Kasumi-1 (cell line): ENCODE results near the gene CRABP2.

ENCODE experiments used
- DNase-seq, 2 experiments: peaks; one replicate each; lab custom pipeline; 2025; lab: John Stamatoyannopoulos, UW

The CRABP2 gene

DNA sequence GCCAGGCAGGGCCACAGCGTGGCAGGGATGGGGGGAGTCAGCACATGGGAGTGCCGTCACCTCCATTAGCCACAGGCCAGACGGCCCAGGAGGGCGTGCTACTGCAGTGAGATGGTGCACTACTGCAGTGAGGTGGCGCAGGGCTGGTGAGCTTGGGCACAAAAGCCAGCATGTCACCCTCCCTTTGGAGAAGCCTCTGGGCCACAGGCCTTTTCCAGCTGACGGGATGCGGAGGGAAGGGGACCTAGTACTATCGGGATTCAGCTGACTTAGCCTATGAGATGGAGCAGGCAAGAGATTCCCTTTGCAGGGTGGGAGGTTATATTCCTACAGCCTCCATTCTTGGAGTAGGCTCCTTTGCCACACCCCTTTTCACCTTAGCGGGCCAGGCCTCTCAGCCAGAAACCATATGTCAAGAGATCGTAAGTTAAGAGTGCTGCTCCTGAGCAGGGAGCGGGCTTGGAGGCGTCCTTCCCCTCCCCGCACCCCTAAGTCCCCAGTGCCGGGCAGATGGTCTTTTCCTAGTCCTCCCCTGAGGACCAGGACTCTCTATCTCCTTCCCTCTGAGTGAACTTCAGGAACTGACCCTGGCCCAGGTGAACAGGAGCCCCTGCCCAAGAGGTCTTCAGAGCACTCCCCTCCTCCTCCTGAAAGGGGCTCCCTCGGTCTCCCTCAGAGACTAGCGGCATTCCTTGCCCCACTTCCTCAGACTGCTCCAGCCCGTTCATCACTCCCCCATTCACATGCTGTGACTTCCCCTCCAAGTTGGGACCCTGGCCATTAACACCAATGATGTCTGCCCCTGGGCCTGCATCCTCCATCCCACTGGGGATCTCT lies 36.4 kb downstream of the CRABP2 start:
- no peak for DNase-seq

DNA sequence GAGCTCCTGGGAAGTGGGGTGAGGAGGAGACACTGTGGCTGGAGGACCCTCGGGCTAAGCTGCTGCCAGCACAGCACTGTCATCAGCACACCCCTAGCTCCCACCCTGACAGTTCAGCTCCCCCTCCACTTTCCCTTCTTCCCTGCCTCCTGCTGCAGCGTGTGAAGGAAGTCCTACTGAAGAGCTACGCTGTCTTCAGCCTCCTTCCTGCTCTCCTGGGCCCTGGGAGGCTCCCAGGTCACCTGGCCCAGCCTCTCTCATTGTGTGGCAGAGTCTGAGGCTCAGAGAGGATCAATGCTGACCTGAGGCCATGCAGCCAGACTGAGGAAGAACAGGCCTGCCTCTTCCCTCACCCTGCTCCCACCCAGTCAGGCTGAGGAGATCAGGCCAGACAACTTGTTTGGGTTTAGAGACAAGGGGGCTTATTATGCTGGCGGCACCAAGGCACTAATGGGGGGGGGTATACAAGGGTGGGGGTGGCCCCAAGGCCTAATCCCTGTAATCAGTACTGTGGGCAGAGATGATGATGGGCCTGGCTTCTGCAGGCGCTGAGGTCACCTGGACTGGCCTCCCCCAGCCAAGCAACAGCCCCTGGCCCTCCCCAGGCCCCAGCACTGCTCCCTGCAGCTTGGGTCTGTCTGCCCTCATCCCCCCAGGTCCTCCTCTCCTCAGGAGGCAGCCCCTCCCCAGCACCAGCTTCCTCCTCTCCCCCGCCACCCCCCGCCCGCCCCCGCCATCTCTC lies 37.2 kb downstream of the CRABP2 start:
- DNase-seq = no peak

- no peak for DNase-seq
These were observed 37.8 kb downstream of the CRABP2 start for GRCh38 chr1:156667610-156667967.

GRCh38 chr1:156666862-156667609 lies 38.3 kb downstream of the CRABP2 start:
- DNase-seq = no peak

DNA sequence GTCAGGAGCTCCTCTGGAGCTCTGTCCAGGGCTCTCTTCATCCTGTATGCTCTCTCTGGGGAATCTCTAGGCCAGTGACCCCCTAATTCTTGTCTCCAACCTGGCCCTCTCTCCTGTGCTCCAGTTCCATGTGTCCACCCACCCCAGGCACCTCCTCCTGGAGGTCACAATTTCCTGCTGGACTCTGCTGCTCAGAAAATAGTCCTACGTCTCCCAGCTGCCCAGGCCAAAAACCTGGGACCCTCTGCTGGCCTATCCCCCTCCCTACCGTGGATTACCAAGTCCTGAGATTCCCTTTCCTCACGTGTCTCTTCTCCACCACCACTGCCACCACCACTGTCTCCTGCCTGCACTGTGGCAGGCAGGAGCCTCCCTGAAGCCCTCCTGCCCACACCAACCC lies 39.8 kb downstream of the CRABP2 start:
- no peak for DNase-seq

DNA sequence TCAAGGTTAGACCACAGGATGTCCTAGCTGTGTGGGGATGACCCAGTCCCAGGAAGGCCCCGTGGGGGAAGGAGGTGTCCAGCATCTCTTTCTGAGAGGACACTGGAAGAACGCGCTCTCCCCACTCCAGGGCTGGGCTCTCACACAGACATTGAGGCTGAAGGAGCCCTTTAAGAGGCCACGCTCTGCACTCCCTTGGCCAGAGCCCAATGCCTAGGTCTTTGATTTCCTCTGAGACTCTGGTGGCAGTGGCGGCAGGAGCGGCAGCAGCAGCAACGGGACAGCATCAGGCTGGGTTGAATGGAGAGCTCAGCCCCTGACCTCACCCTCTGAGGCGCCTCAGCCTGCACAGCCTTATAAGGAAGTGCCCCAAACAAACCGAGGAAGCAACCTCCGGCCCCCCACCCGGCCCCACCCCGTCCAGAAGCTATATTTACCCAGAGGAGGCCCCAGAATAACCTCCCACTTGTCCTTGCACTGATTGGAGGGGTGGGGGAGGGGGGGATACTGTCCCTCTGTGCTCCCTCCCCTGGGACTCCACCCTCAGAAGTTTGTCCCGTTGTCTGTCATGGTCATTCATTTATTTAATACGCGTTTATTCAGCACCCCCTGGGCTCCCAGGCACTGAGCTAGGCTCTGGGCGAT lies 40.5 kb downstream of the CRABP2 start:
- DNase-seq = peak in 1 of 2 experiments; percentile 19

DNA sequence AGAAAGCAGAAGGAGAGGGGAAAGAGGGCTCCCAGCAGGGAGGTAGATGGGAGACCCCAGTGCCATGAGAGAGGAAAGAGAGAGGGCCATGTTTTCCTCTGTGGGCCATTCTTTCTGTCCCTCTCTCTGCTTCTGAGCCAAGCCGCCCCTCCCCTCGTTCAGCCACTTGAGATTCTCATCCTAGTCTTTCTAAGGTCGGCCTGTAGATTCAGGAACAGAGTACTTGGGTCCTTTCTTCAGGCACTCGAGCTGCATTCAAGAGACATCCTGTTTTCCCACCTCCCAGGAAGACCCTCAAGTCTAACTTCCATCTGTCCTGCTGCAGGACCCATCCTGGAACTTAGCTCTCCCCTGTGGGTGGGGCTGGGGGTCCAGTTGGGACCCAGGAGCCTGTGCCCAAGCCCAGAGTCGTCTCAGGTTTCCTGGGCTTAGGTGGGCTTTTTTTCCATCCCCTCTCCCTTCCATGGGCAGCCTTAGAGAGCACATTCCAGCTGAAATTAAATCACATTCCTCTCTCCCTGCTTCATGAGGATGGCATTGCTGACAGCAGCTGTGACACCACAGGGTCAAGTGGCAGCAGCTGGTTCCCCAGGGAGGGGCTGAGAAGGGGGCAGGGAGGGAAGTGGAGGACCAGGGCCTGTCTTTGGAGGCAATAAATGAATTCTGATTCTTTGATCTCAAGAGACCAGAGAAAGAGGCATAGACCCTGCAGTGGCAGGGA lies 41.2 kb downstream of the CRABP2 start:
- no peak for DNase-seq

GRCh38 chr1:156663178-156663577 lies 42.2 kb downstream of the CRABP2 start:
- DNase-seq = no peak

DNA sequence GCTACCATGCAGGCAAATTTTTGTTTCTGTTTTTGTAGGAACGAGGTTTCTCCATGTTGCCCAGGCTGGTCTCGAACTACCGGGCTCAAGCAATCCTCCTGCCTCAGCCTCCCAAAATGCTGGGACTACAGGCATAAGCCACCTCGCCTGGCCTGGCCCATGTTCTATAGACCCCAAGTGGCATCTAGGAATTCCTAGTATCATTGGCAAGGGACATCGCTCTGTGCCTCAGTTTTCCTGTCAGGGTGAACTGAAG lies 42.7 kb downstream of the CRABP2 start:
- no peak for DNase-seq

- DNase-seq = no peak
These were observed 43.2 kb downstream of the CRABP2 start for GRCh38 chr1:156662005-156662799.

DNA sequence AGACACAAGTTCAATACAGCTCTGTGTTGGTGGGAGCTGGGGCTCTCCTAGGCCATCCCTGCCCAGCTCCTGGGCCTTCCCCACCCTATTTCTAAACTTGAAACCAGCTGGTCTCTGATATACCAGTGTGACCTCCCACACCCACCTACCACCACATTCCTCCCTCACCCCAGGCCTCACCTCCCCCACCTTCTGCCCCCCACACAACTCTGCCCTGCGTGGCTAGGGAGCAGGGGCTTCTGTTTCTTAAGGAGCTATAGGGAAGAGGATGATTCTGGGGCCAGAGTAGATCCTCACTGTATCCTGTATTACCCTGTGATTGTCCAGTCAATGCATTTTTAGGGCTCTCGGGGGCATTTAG lies 44.7 kb downstream of the CRABP2 start:
- no peak for DNase-seq

DNA sequence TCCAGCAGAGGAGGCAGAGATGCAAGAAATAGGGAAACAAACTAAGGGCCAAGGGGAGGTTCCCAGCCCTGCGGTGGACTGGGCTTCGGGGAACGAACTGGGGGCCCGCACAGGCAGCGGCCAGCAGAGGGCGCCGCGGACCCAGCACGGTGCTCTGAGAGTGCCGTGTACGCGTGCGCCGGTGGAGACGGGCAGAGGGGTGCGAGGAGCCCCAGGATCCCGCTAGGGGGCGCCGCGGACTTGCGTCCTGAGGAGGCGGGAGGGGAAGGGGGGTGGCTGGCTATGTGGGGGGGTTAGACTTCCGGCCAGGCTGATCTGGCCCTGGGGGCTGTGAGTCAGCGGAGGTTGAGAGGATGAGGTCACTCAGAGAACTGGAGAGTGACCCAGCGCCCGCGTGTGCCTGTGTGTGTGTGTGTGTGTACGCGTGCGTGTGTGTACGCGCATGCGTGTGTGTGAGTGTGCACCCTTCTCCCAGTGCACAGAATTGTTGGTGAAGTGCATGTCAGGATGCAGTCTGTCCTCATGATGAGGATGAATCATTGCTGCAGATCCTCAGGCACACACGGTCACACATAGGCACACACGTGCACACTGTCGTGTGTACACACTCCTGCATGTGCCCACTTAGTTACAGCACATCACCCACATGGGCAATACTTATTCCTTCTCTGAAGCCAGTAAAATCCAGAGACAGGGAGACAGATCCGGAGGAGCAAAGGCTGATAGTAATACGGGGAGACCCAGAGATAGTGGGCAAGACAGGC lies 45.2 kb downstream of the CRABP2 start:
- DNase-seq = peak; percentile 82 to 88

GRCh38 chr1:156659661-156659987 lies 45.8 kb downstream of the CRABP2 start:
- no peak for DNase-seq

- DNase-seq = no peak
These were observed 46.3 kb downstream of the CRABP2 start for GRCh38 chr1:156658945-156659574.

DNA sequence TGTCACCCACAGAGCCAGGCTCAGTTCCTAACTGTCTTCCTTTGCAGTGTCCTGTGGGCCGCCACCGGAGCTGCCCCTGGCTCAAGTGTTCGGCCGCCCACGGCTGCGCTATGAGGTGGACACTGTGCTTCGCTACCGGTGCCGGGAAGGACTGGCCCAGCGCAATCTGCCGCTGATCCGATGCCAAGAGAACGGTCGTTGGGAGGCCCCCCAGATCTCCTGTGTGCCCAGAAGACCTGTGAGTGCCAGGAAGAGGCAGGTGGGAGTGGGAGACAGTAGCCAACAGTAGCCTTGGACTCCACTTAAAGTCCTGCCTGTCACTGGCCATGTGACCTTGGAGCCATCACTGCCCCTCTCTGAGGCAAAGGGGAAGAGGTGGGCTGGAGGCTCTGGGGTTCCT lies 46.9 kb downstream of the CRABP2 start:
- DNase-seq = no peak

DNA sequence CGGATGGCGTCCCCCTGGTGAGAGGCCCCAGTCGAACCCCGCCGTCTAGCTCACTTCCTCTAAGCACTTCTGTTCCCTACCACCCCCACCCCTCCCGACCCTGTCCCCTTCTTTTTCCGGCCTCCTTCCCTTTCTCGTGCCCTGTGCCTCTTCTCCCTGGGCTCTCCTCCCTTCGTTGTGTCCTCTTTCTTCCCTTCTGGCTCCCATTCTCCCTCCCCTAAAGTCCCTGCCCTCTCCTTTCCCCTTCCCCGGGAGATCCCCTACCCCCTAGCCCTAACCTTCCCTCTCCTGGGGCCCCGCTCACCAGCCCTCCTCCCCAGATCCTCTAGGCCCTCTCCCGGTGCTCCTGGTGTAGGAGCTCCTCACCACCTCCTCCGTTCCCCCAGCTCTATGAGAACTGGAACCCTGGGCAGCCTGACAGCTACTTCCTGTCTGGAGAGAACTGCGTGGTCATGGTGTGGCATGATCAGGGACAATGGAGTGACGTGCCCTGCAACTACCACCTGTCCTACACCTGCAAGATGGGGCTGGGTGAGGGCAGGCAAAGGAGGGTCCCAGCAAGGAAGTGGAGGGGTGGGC lies 47.6 kb downstream of the CRABP2 start:
- DNase-seq = no peak

DNA sequence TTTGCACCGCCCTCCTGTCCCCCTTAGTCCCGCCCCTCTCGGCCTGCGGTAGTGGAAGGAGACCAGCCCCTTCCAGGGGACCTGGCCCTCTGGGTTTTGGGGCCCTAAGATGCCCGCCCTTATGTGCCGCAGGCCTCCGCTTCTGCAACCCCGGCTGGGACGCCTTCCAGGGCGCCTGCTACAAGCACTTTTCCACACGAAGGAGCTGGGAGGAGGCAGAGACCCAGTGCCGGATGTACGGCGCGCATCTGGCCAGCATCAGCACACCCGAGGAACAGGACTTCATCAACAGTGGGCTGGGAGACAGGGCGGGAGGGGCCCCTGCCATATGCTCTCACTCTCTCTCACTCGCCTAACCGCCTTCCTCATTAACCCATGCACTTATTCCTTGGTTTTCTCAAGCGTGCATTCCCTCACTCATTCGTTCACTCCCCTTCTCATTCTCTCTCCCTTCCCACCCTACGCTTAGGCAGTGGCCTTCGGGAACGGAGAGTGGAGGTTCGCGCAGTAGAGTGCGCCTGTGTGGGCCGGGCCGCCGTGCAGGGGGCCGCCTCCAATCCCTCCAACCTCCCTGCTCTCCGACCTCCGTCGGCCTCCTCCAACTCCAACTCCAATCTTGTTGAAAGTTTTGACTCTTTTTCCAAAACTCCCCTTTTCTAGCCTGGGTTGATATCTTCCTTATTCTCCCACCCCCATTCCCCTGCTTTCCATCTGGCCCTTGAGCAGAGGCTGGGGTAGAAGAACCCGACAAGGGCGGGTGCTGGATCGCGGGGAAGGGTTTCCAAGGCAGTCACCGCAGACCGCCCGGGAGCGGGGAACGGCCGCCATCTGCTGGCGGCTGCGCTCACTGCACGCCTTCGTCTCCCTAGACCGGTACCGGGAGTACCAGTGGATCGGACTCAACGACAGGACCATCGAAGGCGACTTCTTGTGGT lies 48.3 kb downstream of the CRABP2 start:
- DNase-seq = peak; percentile 33 to 40

DNA sequence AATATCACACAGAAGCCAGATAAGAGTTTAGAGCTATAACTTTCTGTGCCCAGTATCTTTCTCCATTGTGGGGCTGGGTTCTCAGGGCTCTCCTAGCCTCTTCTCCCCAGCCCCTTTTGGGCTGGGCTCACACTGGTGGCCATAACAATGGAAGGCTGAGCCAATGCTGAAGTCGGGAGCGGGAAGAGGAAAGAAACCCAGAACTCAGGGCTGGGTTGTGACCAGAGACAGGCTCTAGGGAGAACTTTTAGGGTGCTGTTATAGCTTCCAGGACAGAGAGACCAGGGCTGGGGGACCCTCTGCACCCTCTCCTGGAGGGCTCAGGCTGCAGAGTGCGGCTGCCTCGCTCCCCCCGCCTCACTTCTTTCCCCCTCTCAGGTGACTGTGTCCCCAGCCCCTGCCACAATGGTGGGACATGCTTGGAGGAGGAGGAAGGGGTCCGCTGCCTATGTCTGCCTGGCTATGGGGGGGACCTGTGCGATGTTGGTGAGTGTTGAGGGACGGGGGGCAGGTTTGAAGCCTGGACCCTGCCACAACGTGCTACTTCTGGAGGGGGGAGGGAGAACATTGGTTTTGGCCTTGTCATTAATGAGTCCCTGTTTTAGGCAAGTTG lies 49.4 kb downstream of the CRABP2 start:
- DNase-seq = no peak
